Stimulated activated CD8-positive, alpha-beta memory T cell treated with anti-CD3 and anti-CD28 coated beads, Interleukin-15, amount 100 ng/mL, for 1 hour (primary cell): ENCODE measurements around the gene MVB12A.

Experiments used
- DNase-seq: peaks from one replicate; pipeline ENCODE4 v3.0.0-alpha.2; 2020; ENCODE audit warnings: low read depth

Gene MVB12A

DNA sequence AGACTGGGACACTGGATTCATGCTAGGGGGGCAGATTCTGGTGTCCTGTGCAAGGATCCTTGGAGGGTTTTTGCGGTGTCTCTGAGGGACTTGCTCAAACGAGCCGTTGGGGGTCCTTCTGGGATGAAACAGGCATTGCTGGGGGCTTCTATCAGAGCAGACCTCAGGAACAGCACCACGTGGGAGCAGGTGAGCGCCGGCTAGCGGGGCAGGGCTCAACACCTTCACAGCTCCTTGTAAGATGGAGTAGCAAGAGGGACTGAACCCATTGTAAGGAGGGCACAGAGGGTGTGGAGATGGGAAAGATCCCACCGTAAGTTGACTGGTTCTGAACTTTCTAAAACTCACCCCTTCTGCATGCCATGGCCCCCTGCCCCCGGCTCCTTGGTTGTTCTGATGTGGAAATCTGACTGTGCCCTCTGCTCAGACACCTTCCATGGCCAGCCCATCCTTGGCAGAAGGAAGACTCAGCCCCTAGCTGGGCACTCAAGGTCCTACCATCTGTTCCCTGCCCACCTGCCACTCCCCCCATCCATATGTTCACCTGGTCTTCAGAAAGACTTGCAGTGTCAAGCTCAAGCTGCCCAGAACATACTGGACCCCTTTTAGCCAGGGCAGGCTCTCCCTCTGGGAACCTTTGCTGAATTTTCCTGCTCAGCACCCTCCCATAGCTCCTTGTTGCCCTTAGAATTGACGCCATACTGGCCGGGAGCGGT, 51.7 kb downstream of the MVB12A start:
- no peak for DNase-seq

DNA sequence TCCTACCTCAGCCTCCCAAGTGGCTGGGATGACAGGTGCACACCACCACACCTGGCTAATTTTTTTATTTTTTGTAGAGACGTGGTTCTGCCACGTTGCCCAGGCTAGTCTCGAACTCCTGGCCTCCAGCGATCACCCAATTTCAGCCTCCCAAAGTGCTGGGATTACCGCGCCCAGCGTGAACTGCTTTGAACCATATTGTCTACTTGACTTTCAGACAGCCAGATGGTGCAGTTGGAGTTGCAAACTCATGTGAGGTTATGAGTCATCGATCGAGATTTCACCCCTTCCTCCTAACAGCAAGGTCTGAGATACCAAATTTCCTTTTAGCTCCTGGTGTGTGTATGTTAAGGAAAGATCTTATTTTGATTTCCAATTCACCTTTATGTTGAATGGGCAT, 53.2 kb downstream of the MVB12A start:
- no peak for DNase-seq
